CD4-positive, alpha-beta T cell treated with Interleukin-12 subunit alpha and Interleukin-12 subunit beta, for 1 hour (primary cell): ENCODE measurements around the gene BTBD18.
A peak's percentile ranks its signal among the peaks of the same experiment; 100 is the strongest.

ENCODE experiments used
- DNase-seq: peaks from one replicate; pipeline ENCODE4 v3.0.0-alpha.2; 2020

Gene BTBD18

GRCh38 chr11:57751676-57752253 lies at the start of gene BTBD18:
TSS of gene BTBD18 (minus strand) at chr11:57751819. CDS start at chr11:57751188, 631 bp downstream.
- peak; percentile 28 for DNase-seq

GRCh38 chr11:57801183-57801485 lies 49.5 kb upstream of the BTBD18 start:
- peak; percentile 4 for DNase-seq

- DNase-seq, result peak; percentile 74
Measured at GRCh38 chr11:57800444-57801182, 49.0 kb upstream of the BTBD18 start.

- no peak for DNase-seq
Measured at GRCh38 chr11:57798905-57799559, 47.4 kb upstream of the BTBD18 start.

GRCh38 chr11:57793351-57794115 lies 41.9 kb upstream of the BTBD18 start:
- no peak for DNase-seq

GRCh38 chr11:57792870-57793269 lies 41.3 kb upstream of the BTBD18 start:
- peak; percentile 32 for DNase-seq

- peak; percentile 90 for DNase-seq
Measured at GRCh38 chr11:57792060-57792541, 40.5 kb upstream of the BTBD18 start.

GRCh38 chr11:57791321-57792059 lies 39.9 kb upstream of the BTBD18 start:
- DNase-seq, result no peak

GRCh38 chr11:57788703-57789088 lies 37.1 kb upstream of the BTBD18 start:
- no peak for DNase-seq

GRCh38 chr11:57787920-57788702 lies 36.5 kb upstream of the BTBD18 start:
- no peak for DNase-seq

GRCh38 chr11:57787006-57787604 lies 35.5 kb upstream of the BTBD18 start:
- no peak for DNase-seq

- DNase-seq, result no peak
Measured at GRCh38 chr11:57786436-57786835, 34.8 kb upstream of the BTBD18 start.

GRCh38 chr11:57785072-57785471 lies 33.5 kb upstream of the BTBD18 start:
- DNase-seq, result no peak

- no peak for DNase-seq
Measured at GRCh38 chr11:57781529-57781943, 29.9 kb upstream of the BTBD18 start.

GRCh38 chr11:57779276-57779675 lies 27.7 kb upstream of the BTBD18 start:
- DNase-seq, result no peak

GRCh38 chr11:57778318-57779037 lies 26.9 kb upstream of the BTBD18 start:
- no peak for DNase-seq

- DNase-seq, result no peak
Measured at GRCh38 chr11:57777969-57778317, 26.3 kb upstream of the BTBD18 start.

GRCh38 chr11:57776577-57777210 lies 25.1 kb upstream of the BTBD18 start:
- DNase-seq, result no peak

- DNase-seq, result no peak
Measured at GRCh38 chr11:57776031-57776521, 24.5 kb upstream of the BTBD18 start.

- DNase-seq, result no peak
Measured at GRCh38 chr11:57775491-57775890, 23.9 kb upstream of the BTBD18 start.
